ENCODE measurements around the gene ZMIZ1. TPM values are rescaled to one million over a fixed set of nuclear protein-coding genes. Genes with fewer than 3 reads are reported as not detected.

Gene ZMIZ1
- total RNA-seq, 1 experiment from 2014 or later, result 23.5 TPM

DNA sequence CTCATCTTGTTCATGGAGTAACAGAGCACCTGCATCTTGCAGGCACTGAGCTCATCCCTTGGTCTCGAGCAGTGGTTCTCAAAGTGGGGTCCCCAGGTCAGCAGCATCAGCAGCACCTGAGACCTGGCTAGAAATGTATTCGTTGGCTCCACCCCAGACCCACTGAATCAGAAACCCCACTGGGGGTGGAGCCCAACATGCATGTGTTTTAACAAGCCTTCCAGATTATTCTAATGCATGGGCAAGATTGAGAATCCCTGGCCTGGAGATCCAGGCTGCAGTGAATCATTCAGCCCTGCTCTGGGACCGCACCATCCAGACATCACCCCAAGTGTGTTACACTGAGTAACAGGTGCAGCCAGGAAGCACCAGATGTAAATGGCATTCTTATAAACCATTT, 193.4 kb downstream of the ZMIZ1 start:
- no peak for DNase-seq
- H3K9me3 Mint-ChIP-seq (ENCODE audit: low read depth, unreplicated experiment), result no peaks in the 10 kb centered on the region
- H3K4me1 Mint-ChIP-seq (ENCODE audit: low read depth, unreplicated experiment), result peaks cover 30% of the 10 kb centered on the region
- intact Hi-C loops (cut with micrococcal nuclease; ENCODE audit: unreplicated experiment), result no loop called here
- no peaks in the 10 kb centered on the region for H3K27me3 Mint-ChIP-seq (ENCODE audit: unreplicated experiment)
- TF ChIP-seq, protein P1, sequence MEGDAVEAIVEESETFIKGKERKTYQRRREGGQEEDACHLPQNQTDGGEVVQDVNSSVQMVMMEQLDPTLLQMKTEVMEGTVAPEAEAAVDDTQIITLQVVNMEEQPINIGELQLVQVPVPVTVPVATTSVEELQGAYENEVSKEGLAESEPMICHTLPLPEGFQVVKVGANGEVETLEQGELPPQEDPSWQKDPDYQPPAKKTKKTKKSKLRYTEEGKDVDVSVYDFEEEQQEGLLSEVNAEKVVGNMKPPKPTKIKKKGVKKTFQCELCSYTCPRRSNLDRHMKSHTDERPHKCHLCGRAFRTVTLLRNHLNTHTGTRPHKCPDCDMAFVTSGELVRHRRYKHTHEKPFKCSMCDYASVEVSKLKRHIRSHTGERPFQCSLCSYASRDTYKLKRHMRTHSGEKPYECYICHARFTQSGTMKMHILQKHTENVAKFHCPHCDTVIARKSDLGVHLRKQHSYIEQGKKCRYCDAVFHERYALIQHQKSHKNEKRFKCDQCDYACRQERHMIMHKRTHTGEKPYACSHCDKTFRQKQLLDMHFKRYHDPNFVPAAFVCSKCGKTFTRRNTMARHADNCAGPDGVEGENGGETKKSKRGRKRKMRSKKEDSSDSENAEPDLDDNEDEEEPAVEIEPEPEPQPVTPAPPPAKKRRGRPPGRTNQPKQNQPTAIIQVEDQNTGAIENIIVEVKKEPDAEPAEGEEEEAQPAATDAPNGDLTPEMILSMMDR (IDR thresholded peaks at IDR 0.05; ENCODE audit: unreplicated experiment), result no peak
- no peak overlapping the region for H3K4me3 Mint-ChIP-seq (ENCODE audit: low read depth, unreplicated experiment)
- BruUV-seq (replicated peaks), result no TSS peak
- H3K27ac Mint-ChIP-seq (ENCODE audit: unreplicated experiment), result no peak overlapping the region
- CTCF ChIA-PET, result interaction anchor here (0.6 kb wide), 1 partner anchor 18 kb away, joined by 4 read pairs; no protein-coding TSS in a partner anchor
- H3K36me3 Mint-ChIP-seq (ENCODE audit: insufficient read depth, unreplicated experiment), result peaks cover 15% of the 10 kb centered on the region

DNA sequence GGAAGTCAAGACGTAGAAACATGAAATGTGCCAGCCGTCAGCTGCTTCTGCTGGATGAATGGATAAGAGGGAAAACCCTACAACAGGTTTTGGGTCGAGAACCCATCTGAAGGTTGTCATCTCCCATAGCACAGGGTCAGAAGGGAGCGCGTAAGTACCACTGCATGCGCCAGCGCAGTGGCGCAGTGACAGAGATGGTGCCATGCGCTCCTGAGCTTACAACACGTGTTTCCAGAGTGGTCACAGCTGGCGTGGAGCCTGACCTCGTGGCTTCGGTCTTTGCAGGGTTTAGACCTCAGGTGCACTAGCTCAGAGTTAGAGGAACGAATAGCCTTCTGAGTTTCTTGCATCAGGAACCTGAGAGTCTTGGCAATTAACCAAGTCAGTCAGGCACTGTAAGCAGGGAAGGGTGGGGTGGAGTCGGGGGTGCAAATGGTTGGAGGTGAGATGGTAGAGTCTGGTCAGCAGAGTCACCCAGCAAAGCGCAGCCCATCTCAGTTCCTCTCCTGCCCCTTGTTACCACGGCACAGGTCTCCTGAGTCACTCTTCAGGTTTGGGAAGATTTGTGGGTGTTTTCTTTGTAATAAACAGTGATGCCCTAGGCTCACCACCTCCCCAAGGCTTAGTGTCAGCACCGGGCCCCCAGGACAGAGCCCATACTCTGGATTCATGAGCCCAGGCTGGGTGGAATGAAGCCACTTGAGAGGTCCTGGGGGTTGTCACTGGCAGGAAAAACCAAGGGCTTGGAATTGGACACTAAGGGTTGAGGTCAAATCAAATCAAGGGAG, 194.4 kb downstream of the ZMIZ1 start:
- DNase-seq, result no peak
- Mint-ChIP-seq H3K4me1 (ENCODE audit: low read depth, unreplicated experiment) (peaks cover 30% of the 10 kb centered on the region), H3K36me3 (ENCODE audit: insufficient read depth, unreplicated experiment) (peaks cover 15% of the 10 kb centered on the region), H3K9me3 (ENCODE audit: low read depth, unreplicated experiment) (no peaks in the 10 kb centered on the region), H3K27ac (ENCODE audit: unreplicated experiment) (no peak overlapping the region), H3K4me3 (ENCODE audit: low read depth, unreplicated experiment) (no peak overlapping the region), H3K27me3 (ENCODE audit: unreplicated experiment) (no peaks in the 10 kb centered on the region)
- no TSS peak for BruUV-seq (replicated peaks)
- TF ChIP-seq, protein P1 (IDR thresholded peaks at IDR 0.05; ENCODE audit: unreplicated experiment), result no peak
- CTCF ChIA-PET, result interaction anchor here (0.5 to 0.9 kb wide), 2 partner anchors 15 to 196 kb away, joined by 3 read pairs; no protein-coding TSS in a partner anchor
- intact Hi-C loops (cut with micrococcal nuclease; ENCODE audit: unreplicated experiment), result no loop called here

DNA sequence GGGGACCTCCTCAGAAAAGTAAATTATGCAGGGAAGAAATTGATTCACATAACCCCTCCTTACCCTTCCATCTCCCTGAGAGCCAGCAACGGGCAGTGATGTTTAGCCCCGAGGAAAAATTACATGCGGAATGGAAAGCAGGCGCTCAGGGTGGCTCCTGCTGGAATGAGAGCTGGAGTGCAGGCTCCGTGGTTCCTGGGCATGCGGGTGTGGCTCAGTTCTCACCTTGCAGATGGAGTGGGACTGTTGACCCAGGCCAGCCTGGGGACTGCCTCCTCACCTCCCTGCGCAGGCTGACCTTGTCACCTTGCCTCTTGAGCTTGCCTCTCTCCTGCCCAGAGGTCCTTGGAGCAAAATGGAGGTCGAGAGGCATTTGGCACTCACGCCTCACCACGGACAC, 195.2 kb downstream of the ZMIZ1 start:
- Mint-ChIP-seq H3K36me3 (ENCODE audit: insufficient read depth, unreplicated experiment) (peaks cover 15% of the 10 kb centered on the region), H3K9me3 (ENCODE audit: low read depth, unreplicated experiment) (no peaks in the 10 kb centered on the region), H3K27ac (ENCODE audit: unreplicated experiment) (no peak overlapping the region), H3K4me3 (ENCODE audit: low read depth, unreplicated experiment) (no peak overlapping the region), H3K4me1 (ENCODE audit: low read depth, unreplicated experiment) (peaks cover 30% of the 10 kb centered on the region), H3K27me3 (ENCODE audit: unreplicated experiment) (no peaks in the 10 kb centered on the region)
- no TSS peak for BruUV-seq (replicated peaks)
- no peak for DNase-seq
- TF ChIP-seq, protein P1 (IDR thresholded peaks at IDR 0.05; ENCODE audit: unreplicated experiment), result no peak
- intact Hi-C loops (cut with micrococcal nuclease; ENCODE audit: unreplicated experiment), result no loop called here
- CTCF ChIA-PET, result no interaction called here

DNA sequence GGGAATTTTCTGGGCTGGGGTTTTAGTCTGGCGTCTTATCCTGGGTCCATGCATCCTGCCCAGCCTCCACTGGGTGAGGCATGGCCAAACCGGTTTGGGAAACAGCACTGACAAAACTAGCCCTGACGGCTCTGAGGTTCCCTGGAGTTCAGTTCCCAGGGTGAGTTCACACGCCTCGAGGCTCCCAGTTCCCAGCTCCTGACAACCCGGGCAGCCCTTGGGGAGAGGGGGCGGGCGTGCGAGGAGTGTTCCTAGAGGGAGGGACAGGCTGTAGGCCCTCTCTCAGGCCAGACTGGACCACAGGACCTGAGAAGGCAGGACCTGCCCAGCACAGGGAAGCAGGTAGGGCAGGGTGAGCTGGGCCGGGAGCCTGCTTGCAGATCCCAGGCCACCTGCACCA, 196.2 kb downstream of the ZMIZ1 start:
- CTCF ChIA-PET, result interaction anchor here (0.8 kb wide), 1 partner anchor 76 kb away, joined by 8 read pairs; no protein-coding TSS in a partner anchor
- H3K27ac Mint-ChIP-seq (ENCODE audit: unreplicated experiment), result peak overlapping the region; percentile 68
- H3K4me3 Mint-ChIP-seq (ENCODE audit: low read depth, unreplicated experiment), result no peak overlapping the region
- no TSS peak for BruUV-seq (replicated peaks)
- TF ChIP-seq, protein P1 (IDR thresholded peaks at IDR 0.05; ENCODE audit: unreplicated experiment), result no peak
- H3K4me1 Mint-ChIP-seq (ENCODE audit: low read depth, unreplicated experiment), result peaks cover 30% of the 10 kb centered on the region
- peak; percentile 82 for DNase-seq
- H3K36me3 Mint-ChIP-seq (ENCODE audit: insufficient read depth, unreplicated experiment), result peaks cover 15% of the 10 kb centered on the region
- H3K27me3 Mint-ChIP-seq (ENCODE audit: unreplicated experiment), result no peaks in the 10 kb centered on the region
- intact Hi-C loops (cut with micrococcal nuclease; ENCODE audit: unreplicated experiment), result no loop called here
- H3K9me3 Mint-ChIP-seq (ENCODE audit: low read depth, unreplicated experiment), result no peaks in the 10 kb centered on the region

All from Calu3 (cell line).